H1 (cell line): ENCODE data around the gene BAIAP2L2. TPM values are rescaled to one million over a fixed set of nuclear protein-coding genes. Genes with fewer than 3 reads are reported as not detected.

Experiments used
- CTCF ChIA-PET: fragments of 300-600 bp; sonication (Branson Sonifier 250); formaldehyde crosslinking; loops from one replicate; lab custom pipeline; 2021; ENCODE audit not compliant: partially characterized antibody; lab: Charles Lee
- POLR2A ChIA-PET: fragments of 300-600 bp; sonication (Branson Sonifier 250); formaldehyde crosslinking; loops from one replicate; lab custom pipeline; 2021; ENCODE audit warnings: inconsistent platforms; ENCODE audit not compliant: partially characterized antibody; lab: Charles Lee
- DNase-seq, 2 experiments: peaks; one replicate each; pipeline versions ENCODE4 v3.0.0 to v3.0.0-alpha.2; 2010 to 2022; ENCODE audit warnings: low spot score in 2 of 2, low read depth in 1 of 2, mixed read lengths in 1 of 2
- FAIRE-seq: peaks from 2 replicates; lab custom pipeline; 2011; peaks lifted over from hg19 to GRCh38; lab: Jason Lieb, UNC
- H2AFZ ChIP-seq: 2 replicates; pipeline ENCODE4 v1.8.1; 2012; ENCODE audit warnings: low read length, inconsistent platforms
- H2AK5ac ChIP-seq: 2 replicates; pipeline ENCODE4 v1.6.1; 2013; ENCODE audit warnings: low read depth, low read length
- H2BK120ac ChIP-seq: replicated peaks from 2 replicates; pipeline ENCODE3; 2013; ENCODE audit warnings: low read depth, low read length, inconsistent platforms
- H2BK12ac ChIP-seq: 2 replicates; pipeline ENCODE4 v1.6.1; 2013; ENCODE audit warnings: low read depth, low read length
- H2BK15ac ChIP-seq: 2 replicates; pipeline ENCODE4 v1.6.1; 2013; ENCODE audit warnings: low read length
- H2BK20ac ChIP-seq: 2 replicates; pipeline ENCODE4 v1.6.1; 2013; ENCODE audit warnings: low read length
- H2BK5ac ChIP-seq: 2 replicates; pipeline ENCODE4 v1.6.1; 2013; ENCODE audit warnings: low read depth, low read length
- H3K14ac ChIP-seq: 2 replicates; pipeline ENCODE4 v1.6.1; 2013; ENCODE audit warnings: inconsistent platforms; ENCODE audit not compliant: insufficient read length
- H3K18ac ChIP-seq: 2 replicates; pipeline ENCODE4 v1.6.1; 2013; ENCODE audit warnings: low read length; ENCODE audit errors: extremely low read depth
- H3K23ac ChIP-seq: 2 replicates; pipeline ENCODE4 v1.6.1; 2013; ENCODE audit warnings: inconsistent platforms; ENCODE audit not compliant: insufficient read length
- H3K23me2 ChIP-seq: 2 replicates; pipeline ENCODE4 v1.6.1; 2013; ENCODE audit warnings: low read depth, low read length
- H3K27ac ChIP-seq: 2 replicates; pipeline ENCODE4 v1.6.1; 2011; ENCODE audit warnings: low read depth, low read length, inconsistent platforms
- H3K27me3 ChIP-seq, 4 experiments: replicated peaks in 1 of 4; 1 replicate in 1 of 4; 2 replicates in 3 of 4; pipeline versions ENCODE4 v1.6.1 to v1.8.1; 2011 to 2013; ENCODE audit warnings: low read length in 3 of 4, mild to moderate bottlenecking in 3 of 4, inconsistent platforms in 2 of 4, mixed read lengths in 2 of 4, moderate library complexity in 1 of 4; ENCODE audit not compliant: control insufficient read depth in 3 of 4, insufficient read depth in 3 of 4; ENCODE audit errors: extremely low read depth in 1 of 4
- H3K36me3 ChIP-seq, 4 experiments: 2 replicates each; pipeline versions ENCODE4 v1.6.1 to v1.8.1; 2011 to 2013; ENCODE audit warnings: mild to moderate bottlenecking in 4 of 4, low read length in 3 of 4, moderate library complexity in 2 of 4, control low read depth in 1 of 4, inconsistent platforms in 1 of 4; ENCODE audit not compliant: insufficient read depth in 4 of 4, control insufficient read depth in 2 of 4
- H3K4ac ChIP-seq: replicated peaks from 2 replicates; pipeline ENCODE3; 2013; ENCODE audit warnings: low read length, low read depth, mixed read lengths, inconsistent platforms; ENCODE audit not compliant: insufficient read length
- H3K4me1 ChIP-seq, 4 experiments: replicated peaks in 1 of 4; 1 replicate in 1 of 4; 2 replicates in 3 of 4; pipeline versions ENCODE4 v1.6.1 to v1.8.1; 2011 to 2013; ENCODE audit warnings: low read length in 3 of 4, inconsistent platforms in 2 of 4, mixed read lengths in 1 of 4; ENCODE audit not compliant: insufficient read depth in 4 of 4, control insufficient read depth in 3 of 4
- H3K4me2 ChIP-seq, 2 experiments: 2 replicates each; pipeline versions ENCODE4 v1.6.1 to v1.8.1; 2011 to 2013; ENCODE audit warnings: low read depth in 2 of 2, low read length in 2 of 2, control low read depth in 1 of 2, inconsistent platforms in 1 of 2, mild to moderate bottlenecking in 1 of 2; ENCODE audit not compliant: insufficient read depth in 1 of 2
- H3K4me3 ChIP-seq, 4 experiments: fragments of 200-600, 300-600 bp in 1 of 4; sonication (generic), shearing (Covaris generic), sonication (Bioruptor Twin) in 1 of 4; 2 replicates each; pipeline versions ENCODE4 v1.5.1 to v1.8.1; 2011 to 2016; ENCODE audit warnings: low read length in 4 of 4, low read depth in 3 of 4, control low read depth in 2 of 4, inconsistent platforms in 2 of 4, mild to moderate bottlenecking in 2 of 4, mixed read lengths in 1 of 4, moderate library complexity in 1 of 4; ENCODE audit not compliant: insufficient read depth in 2 of 4; ENCODE audit errors: extremely low read depth in 1 of 4
- H3K56ac ChIP-seq: replicated peaks from 2 replicates; pipeline ENCODE3; 2013; ENCODE audit warnings: low read depth, mild to moderate bottlenecking, mixed read lengths, low read length, inconsistent platforms; ENCODE audit not compliant: insufficient read length
- H3K79me1 ChIP-seq: 2 replicates; pipeline ENCODE4 v1.6.1; 2013; ENCODE audit warnings: low read depth, low read length, control low read depth
- H3K79me2 ChIP-seq, 2 experiments: 2 replicates each; pipeline versions ENCODE4 v1.6.1 to v1.8.1; 2012 to 2013; ENCODE audit warnings: low read length in 2 of 2, mild to moderate bottlenecking in 2 of 2, inconsistent platforms in 1 of 2; ENCODE audit not compliant: insufficient read depth in 2 of 2, control insufficient read depth in 1 of 2
- H3K9ac ChIP-seq, 4 experiments: replicated peaks in 1 of 4; 1 replicate in 1 of 4; 2 replicates in 3 of 4; pipeline versions ENCODE4 v1.6.1 to v1.8.1; 2011 to 2013; ENCODE audit warnings: low read depth in 3 of 4, low read length in 3 of 4, control low read depth in 2 of 4, mild to moderate bottlenecking in 2 of 4, moderate library complexity in 2 of 4, inconsistent platforms in 1 of 4; ENCODE audit errors: extremely low read depth in 1 of 4
- H3K9me3 ChIP-seq, 2 experiments: 2 replicates each; pipeline versions ENCODE4 v1.6.1 to v1.8.1; 2012 to 2013; ENCODE audit warnings: mild to moderate bottlenecking in 2 of 2, moderate library complexity in 2 of 2, control low read depth in 1 of 2, inconsistent platforms in 1 of 2, low read depth in 1 of 2, low read length in 1 of 2, mixed read lengths in 1 of 2; ENCODE audit not compliant: insufficient read depth in 2 of 2
- H4K20me1 ChIP-seq, 2 experiments: replicated peaks in 1 of 2; 2 replicates each; pipeline versions ENCODE3 to v1.8.1; 2011 to 2013; ENCODE audit warnings: inconsistent platforms in 2 of 2, low read length in 2 of 2, mild to moderate bottlenecking in 1 of 2; ENCODE audit not compliant: insufficient read depth in 2 of 2, control insufficient read depth in 1 of 2
- H4K5ac ChIP-seq: 2 replicates; pipeline ENCODE4 v1.6.1; 2013; ENCODE audit warnings: low read length, low read depth, mixed read lengths, inconsistent platforms; ENCODE audit not compliant: insufficient read length
- H4K8ac ChIP-seq: 2 replicates; pipeline ENCODE4 v1.8.0; 2013; ENCODE audit warnings: mild to moderate bottlenecking, moderate library complexity, low read length, inconsistent platforms; ENCODE audit not compliant: insufficient read depth; ENCODE audit errors: extremely low read depth
- H4K91ac ChIP-seq: replicated peaks from 2 replicates; pipeline ENCODE3; 2013; ENCODE audit warnings: low read length, mixed read lengths, inconsistent platforms; ENCODE audit not compliant: insufficient read length
- ATF2 ChIP-seq: IDR thresholded peaks from 2 replicates; pipeline ENCODE4 v1.6.1; 2012; ENCODE audit warnings: low read length, inconsistent platforms
- BACH1 ChIP-seq: IDR thresholded peaks from 2 replicates; pipeline ENCODE4 v1.6.1; 2012; ENCODE audit warnings: low read length, improper control_type of control experiment
- FOSL1 ChIP-seq: IDR thresholded peaks from 2 replicates; pipeline ENCODE4 v1.6.1; 2011; ENCODE audit warnings: mild to moderate bottlenecking, low read depth, low read length, moderate library complexity; ENCODE audit not compliant: insufficient read depth
- JUN ChIP-seq: IDR thresholded peaks from 2 replicates; pipeline ENCODE4 v1.6.1; 2011; ENCODE audit warnings: low read depth, mild to moderate bottlenecking, improper control_type of control experiment, low read length
- NANOG ChIP-seq: IDR thresholded peaks from 2 replicates; pipeline ENCODE4 v1.6.1; 2011; ENCODE audit warnings: low read length, low read depth, mild to moderate bottlenecking, inconsistent platforms; ENCODE audit not compliant: insufficient read depth, poor library complexity, severe bottlenecking
- RBBP5 ChIP-seq: IDR thresholded peaks from 2 replicates; pipeline ENCODE4 v1.7.1; 2012; ENCODE audit warnings: low read depth, mild to moderate bottlenecking, inconsistent platforms, low read length, moderate library complexity, borderline replicate concordance
- WGBS, 2 experiments: shearing (Covaris generic) in 1 of 2; methylation state at CpG; one replicate each; pipeline versions ENCODE4 v1.1.6 to v1.1.7; 2013 to 2015; ENCODE audit warnings: low lambda C conversion rate in 2 of 2, mixed read lengths in 2 of 2, inconsistent platforms in 1 of 2, low coverage in 1 of 2, missing lambda C conversion rate in 1 of 2; ENCODE audit not compliant: insufficient replicate concordance in 2 of 2, insufficient coverage in 1 of 2, insufficient read length in 1 of 2; ENCODE audit errors: extremely low coverage in 1 of 2, missing lambda C conversion rate in 1 of 2; 5-methylcytosine and 5-hydroxymethylcytosine counted together
- polyA plus RNA-seq, 7 experiments: library from polyadenylated mRNA; depleted of rRNA in 3 of 7; stranded (reverse) in 5 of 7; unstranded in 2 of 7; fragments of >200 nt in 5 of 7; fragments of 200-250 nt in 2 of 7; gene quantifications; 1 replicate in 5 of 7; 2 replicates in 1 of 7; 4 replicates in 1 of 7; pipeline versions ENCODE4 v1.2.1 to v1.2.3, GENCODE V29; 2011 to 2013; ENCODE audit warnings: missing spikeins in 2 of 7, mixed read lengths in 2 of 7
- total RNA-seq: library from RNA; stranded (reverse); fragmentation: NEBNext Ultra II Directional; extraction: Animal tissue kit (Norgen Biotek cat#: 25700); gene quantifications from 2 replicates; pipeline ENCODE4 v1.2.1, GENCODE V29; 2021

Gene BAIAP2L2
- total and polyA plus RNA-seq, 2 of the 8 experiments (the other 6 are each of a cell fraction or from before 2014, with no cell fraction given): 5.4 to 10.0 TPM

GRCh38 chr22:38108561-38109319 lies 1.7 kb downstream of the BAIAP2L2 start:
- 0 out of 2 replicates have a peak, but pooled peaks cover 1% of the 10 kb centered on the region for H3K23me2 ChIP-seq
- H3K27ac ChIP-seq: no peak overlapping the region
- no peaks in the 10 kb centered on the region for H3K27me3 ChIP-seq
- no peak overlapping the region for H2BK12ac ChIP-seq
- ChIA-PET POLR2A (interaction anchor here (0.6 to 1.2 kb wide), 3 partner anchors 8 to 163 kb away, joined by 3 read pairs; no protein-coding TSS in a partner anchor), CTCF (interaction anchor here (0.6 to 10.2 kb wide), 9 partner anchors 8 to 93 kb away, joined by 3 to 194 read pairs (median 7); partner anchors contain the start of gene MAFF)
- no peak overlapping the region for H4K5ac ChIP-seq
- no peak overlapping the region for H3K4me3 ChIP-seq
- H3K9ac ChIP-seq: no peak overlapping the region
- no peak overlapping the region for H2BK15ac ChIP-seq
- no peaks in the 10 kb centered on the region for H3K36me3 ChIP-seq
- TF ChIP-seq JUN (no peak), BACH1 (no peak), ATF2 (no peak), FOSL1 (no peak), RBBP5 (no peak), NANOG (no peak)
- H2BK5ac ChIP-seq: no peak overlapping the region
- H2BK20ac ChIP-seq: no peak overlapping the region
- 93% methylated on average over 8 of the region's 15 CpGs; no CpG with 5 or more reads in 1 of the 2 experiments for WGBS, 2 experiments
- peaks cover 0 to 9% (median 7%) of the 10 kb centered on the region in 4 experiments; a peak in 3 of 7 replicates for H3K4me1 ChIP-seq
- no peaks in the 10 kb centered on the region for H3K79me1 ChIP-seq
- peak overlapping the region; percentile 11; the same call in 1 of the 2 replicates for H4K8ac ChIP-seq
- H3K9me3 ChIP-seq: no peaks in the 10 kb centered on the region
- H2AFZ ChIP-seq: no peak overlapping the region
- H2BK120ac ChIP-seq: no peak overlapping the region
- FAIRE-seq (no peak), DNase-seq (no peak)
- no peaks in the 10 kb centered on the region for H4K20me1 ChIP-seq
- no peak overlapping the region for H4K91ac ChIP-seq
- H3K4me2 ChIP-seq: no peak overlapping the region
- H3K18ac ChIP-seq: no peak overlapping the region
- no peak overlapping the region for H2AK5ac ChIP-seq
- no peak overlapping the region for H3K23ac ChIP-seq
- no peak overlapping the region for H3K56ac ChIP-seq
- H3K79me2 ChIP-seq: no peaks in the 10 kb centered on the region
- H3K4ac ChIP-seq: no peak overlapping the region
- H3K14ac ChIP-seq: no peak overlapping the region
